Posterior vena cava (tissue), 2 donors: ENCODE measurements around the gene FBN1. TPM values are rescaled to one million over a fixed set of nuclear protein-coding genes. Genes with fewer than 3 reads are reported as not detected.
A peak's percentile ranks its signal among the peaks of the same experiment; 100 is the strongest.

Source experiments
- DNase-seq: peaks from one replicate; pipeline ENCODE4 v3.0.0-alpha.2; 2020; ENCODE audit warnings: low spot score
- intact Hi-C, 2 donors: fragments of 100-400 bp; cut with DNase I; formaldehyde crosslinking; loops; one replicate each; pipeline versions ENCODE4 v1.14.1 to v1.14.2; 2022 to 2023
- total RNA-seq, 2 donors: library from RNA; stranded (reverse); fragmentation: NEBNext Ultra II Directional; extraction: Animal tissue kit (Norgen Biotek cat#: 25700); gene quantifications; one replicate each; pipeline ENCODE4 v1.2.1, GENCODE V29; 2021
- donor health status: DM: yes; HTN: yes; CAD: no.
- donor health status: DM: yes; HTN: yes; CAD: no.

Gene FBN1
- total RNA-seq, 2 donors from 2014 or later: 194 to 541 TPM

- intact Hi-C loops: no loop called here
Measured at GRCh38 chr15:48400086-48400485, 245.4 kb downstream of the FBN1 start.

GRCh38 chr15:48397841-48398240 lies 247.7 kb downstream of the FBN1 start:
- no peak for DNase-seq
- intact Hi-C loops: no loop called here

More at GRCh38 chr15:48400086-48400485, 245.4 kb downstream of the FBN1 start:
- DNase-seq: no peak

- intact Hi-C loops: no loop called here
- DNase-seq: no peak
Measured at GRCh38 chr15:48396020-48396419, 249.5 kb downstream of the FBN1 start.

GRCh38 chr15:48395521-48396011 lies 249.9 kb downstream of the FBN1 start:
- intact Hi-C loops: no loop called here

GRCh38 chr15:48394970-48395369 lies 250.5 kb downstream of the FBN1 start:
- DNase-seq: no peak
- intact Hi-C loops: no loop called here

More at GRCh38 chr15:48395521-48396011, 249.9 kb downstream of the FBN1 start:
- DNase-seq: peak; percentile 95

- intact Hi-C loops: no loop called here
- DNase-seq: peak; percentile 86
Measured at GRCh38 chr15:48393645-48394506, 251.6 kb downstream of the FBN1 start.

GRCh38 chr15:48392356-48392755 lies 253.2 kb downstream of the FBN1 start:
- peak; percentile 85 for DNase-seq
- intact Hi-C loops: no loop called here

- DNase-seq: no peak
- intact Hi-C loops: no loop called here
Measured at GRCh38 chr15:48391950-48392349, 253.6 kb downstream of the FBN1 start.

GRCh38 chr15:48389691-48390143 lies 255.8 kb downstream of the FBN1 start:
- intact Hi-C loops: no loop called here
- no peak for DNase-seq

GRCh38 chr15:48388910-48389309 lies 256.6 kb downstream of the FBN1 start:
- no peak for DNase-seq
- intact Hi-C loops: no loop called here

- DNase-seq: no peak
- intact Hi-C loops: no loop called here
Measured at GRCh38 chr15:48388016-48388851, 257.3 kb downstream of the FBN1 start.

- intact Hi-C loops: no loop called here
- no peak for DNase-seq
Measured at GRCh38 chr15:48385031-48385830, 260.3 kb downstream of the FBN1 start.

GRCh38 chr15:48384616-48385015 lies 260.9 kb downstream of the FBN1 start:
- intact Hi-C loops: no loop called here
- no peak for DNase-seq

- DNase-seq: no peak
- intact Hi-C loops: no loop called here
Measured at GRCh38 chr15:48383031-48383430, 262.5 kb downstream of the FBN1 start.

- intact Hi-C loops: no loop called here
- no peak for DNase-seq
Measured at GRCh38 chr15:48381861-48382260, 263.6 kb downstream of the FBN1 start.

- DNase-seq: no peak
- intact Hi-C loops: no loop called here
Measured at GRCh38 chr15:48380198-48380597, 265.3 kb downstream of the FBN1 start.

- DNase-seq: no peak
- intact Hi-C loops: loop anchor here in 1 of 2 donors (10.0 kb wide), 1 partner anchor 69 kb away; no protein-coding TSS in a partner anchor
Measured at GRCh38 chr15:48375767-48376166, 269.7 kb downstream of the FBN1 start.

GRCh38 chr15:48374472-48374871 lies 271.0 kb downstream of the FBN1 start:
- DNase-seq: no peak
- intact Hi-C loops: loop anchor here in 1 of 2 donors (10.0 kb wide), 1 partner anchor 70 kb away; no protein-coding TSS in a partner anchor
